GM23338 (cell line): ENCODE measurements around the gene NLRP5.

Source experiments
- CTCF ChIP-seq, 2 experiments: fragments of 200-600 bp in 1 of 2; sonication (generic) in 1 of 2; conservative IDR thresholded peaks; 2 replicates each; pipeline versions ENCODE4 v1.5.1 to v1.6.1; 2016 to 2017; ENCODE audit warnings: antibody characterized with exemption in 2 of 2, low read depth in 2 of 2, mild to moderate bottlenecking in 2 of 2, moderate library complexity in 1 of 2
- REST ChIP-seq: IDR thresholded peaks from one replicate; pipeline ENCODE4 v1.6.1; 2018; ENCODE audit warnings: antibody characterized with exemption; ENCODE audit not compliant: unreplicated experiment

GRCh38 chr19:56107626-56108351 is 121.2 kb downstream of the NLRP5 start:
- TF ChIP-seq CTCF (conservative IDR thresholded peaks at IDR 0.05; ENCODE audit: low read depth in 2 of 2): no peak
- no peak for TF ChIP-seq REST
